Mucosa of descending colon (tissue), 3 donors: Measurements from ENCODE around the gene GNAQ. TPM values are rescaled to one million over a fixed set of nuclear protein-coding genes. Genes with fewer than 3 reads are reported as not detected.

Experiments used
- ATAC-seq: fragments of 200-7000 bp; cut with Tn5 transposase; one replicate; pipeline ENCODE4 v1.9.1; 2020; ENCODE audit warnings: mild to moderate bottlenecking, moderate library complexity
- DNase-seq, 3 donors: peaks; one replicate each; pipeline ENCODE4 v3.0.0-alpha.2; 2020
- H3K36me3 ChIP-seq: fragments of 200-600 bp; one replicate; pipeline ENCODE4 v1.8.0; 2021; ENCODE audit warnings: low read depth, mild to moderate bottlenecking
- H3K4me1 ChIP-seq: fragments of 200-600 bp; one replicate; pipeline ENCODE4 v1.8.0; 2021; ENCODE audit warnings: low read depth, mild to moderate bottlenecking
- H3K4me3 ChIP-seq: fragments of 200-600 bp; one replicate; pipeline ENCODE4 v1.8.0; 2021; ENCODE audit warnings: mild to moderate bottlenecking
- H3K9me3 ChIP-seq: fragments of 200-600 bp; one replicate; pipeline ENCODE4 v1.8.0; 2021; ENCODE audit warnings: mild to moderate bottlenecking
- CTCF ChIP-seq: fragments of 200-600 bp; IDR thresholded peaks from one replicate; pipeline ENCODE4 v1.8.0; 2022; ENCODE audit warnings: antibody characterized with exemption, mild to moderate bottlenecking
- intact Hi-C, 2 donors: fragments of 100-400 bp; cut with DNase I in 1 of 2; cut with micrococcal nuclease in 1 of 2; formaldehyde crosslinking; loops; one replicate each; pipeline versions ENCODE4 v1.11.0 to v1.11.1; 2022; cut with DNase I, micrococcal nuclease
- total RNA-seq, 3 donors: library from RNA; stranded (reverse); fragmentation: NEBNext Ultra II Directional in 2 of 3; extraction: Animal tissue kit (Norgen Biotek cat#: 25700) in 2 of 3; gene quantifications; one replicate each; pipeline versions ENCODE4 v1.2.1 to v1.2.4, GENCODE V29; 2021 to 2023
- donor health status: DM: no; HTN: no; CAD: no; lungs with moderate emphysema.
- donor health status: DM: no; HTN: no; CAD: no.
- donor health status: DM: no; HTN: yes; CAD: no.

GNAQ gene
- total RNA-seq, 3 donors from 2014 or later: 95.9 to 115 (median 104) TPM

- DNase-seq (peak; percentile 79 to 82 (median 81)), ATAC-seq (peak; percentile 60)
- intact Hi-C loops: loop anchor here (10.0 kb wide), 2 partner anchors 56 to 176 kb away; no protein-coding TSS in a partner anchor
- Histone ChIP-seq H3K9me3 (no peaks in the 10 kb centered on the region), H3K36me3 (no peaks in the 10 kb centered on the region), H3K4me1 (peaks cover 41% of the 10 kb centered on the region), H3K4me3 (peak overlapping the region; percentile 75)
- TF ChIP-seq CTCF: no peak
Observed at GRCh38 chr9:78030553-78031443, 813 bp downstream of the GNAQ start.

DNA sequence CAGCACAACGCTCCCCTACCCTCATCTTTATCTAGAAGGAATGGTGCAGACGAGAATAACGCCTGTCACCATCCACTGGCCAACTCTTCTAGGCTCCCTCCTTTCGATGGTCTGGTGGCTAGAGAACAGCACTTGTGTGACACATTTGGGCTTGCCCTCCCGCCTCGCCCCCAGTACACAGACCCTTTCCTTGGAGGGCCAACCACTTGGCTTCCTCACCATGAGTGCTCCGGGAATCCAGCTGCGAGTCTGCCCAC is 1.4 kb downstream of the GNAQ start:
- peak overlapping the region; percentile 75 for H3K4me3 ChIP-seq
- intact Hi-C loops: loop anchor here (10.0 kb wide), 2 partner anchors 55 to 175 kb away; no protein-coding TSS in a partner anchor
- DNase-seq (peak in 1 of 3 donors; percentile 47), ATAC-seq (peak; percentile 14)
- peaks cover 39% of the 10 kb centered on the region for H3K4me1 ChIP-seq
- H3K9me3 ChIP-seq: no peaks in the 10 kb centered on the region
- no peaks in the 10 kb centered on the region for H3K36me3 ChIP-seq
- TF ChIP-seq CTCF: no peak

DNA sequence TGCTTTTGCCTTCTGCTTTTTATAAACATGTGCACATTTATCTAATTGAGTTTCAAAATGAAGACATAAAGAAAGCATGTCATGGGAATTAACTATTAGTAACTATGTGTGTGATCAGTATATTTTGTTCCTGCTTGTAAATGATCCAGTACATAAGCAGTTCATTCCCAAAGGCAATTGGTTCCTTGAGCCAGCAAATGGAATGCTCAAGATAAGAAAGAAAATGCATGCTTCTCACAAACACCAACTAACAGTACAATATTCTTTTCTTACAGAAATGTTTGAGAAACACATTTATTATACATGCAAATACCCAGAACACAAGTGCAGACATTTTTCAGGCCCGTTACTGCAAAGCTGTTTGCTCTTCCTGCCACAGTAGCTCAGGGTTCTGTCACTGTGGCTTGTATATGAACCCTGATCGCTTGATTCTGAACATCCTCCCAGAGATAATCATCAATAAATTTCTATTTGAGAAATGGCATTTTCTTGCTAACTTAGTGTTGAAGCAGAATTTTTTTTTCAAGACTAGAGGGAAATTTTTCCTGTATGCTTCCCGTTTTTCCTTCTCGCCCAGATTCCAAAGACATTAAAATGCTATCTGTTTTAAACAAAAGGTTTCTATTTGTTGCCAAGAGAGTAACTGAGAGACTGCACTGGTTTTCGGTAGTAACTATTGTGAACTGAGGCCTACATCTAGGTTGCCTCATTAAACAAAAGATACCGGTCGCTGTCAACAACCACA is 1.9 kb downstream of the GNAQ start:
- H3K4me3 ChIP-seq: peak overlapping the region; percentile 75
- intact Hi-C loops: loop anchor here (10.0 kb wide), 2 partner anchors 55 to 175 kb away; no protein-coding TSS in a partner anchor
- no peak for TF ChIP-seq CTCF
- no peaks in the 10 kb centered on the region for H3K9me3 ChIP-seq
- DNase-seq (no peak), ATAC-seq (no peak)
- H3K4me1 ChIP-seq: peaks cover 34% of the 10 kb centered on the region
- no peaks in the 10 kb centered on the region for H3K36me3 ChIP-seq

- peaks cover 27% of the 10 kb centered on the region for H3K4me1 ChIP-seq
- ATAC-seq: no peak
- H3K4me3 ChIP-seq: no peak overlapping the region
- no peaks in the 10 kb centered on the region for H3K9me3 ChIP-seq
- TF ChIP-seq CTCF: no peak
- H3K36me3 ChIP-seq: no peaks in the 10 kb centered on the region
- intact Hi-C loops: no loop called here
- DNase-seq: no peak
Observed at GRCh38 chr9:78028926-78029325, 2.7 kb downstream of the GNAQ start.

DNA sequence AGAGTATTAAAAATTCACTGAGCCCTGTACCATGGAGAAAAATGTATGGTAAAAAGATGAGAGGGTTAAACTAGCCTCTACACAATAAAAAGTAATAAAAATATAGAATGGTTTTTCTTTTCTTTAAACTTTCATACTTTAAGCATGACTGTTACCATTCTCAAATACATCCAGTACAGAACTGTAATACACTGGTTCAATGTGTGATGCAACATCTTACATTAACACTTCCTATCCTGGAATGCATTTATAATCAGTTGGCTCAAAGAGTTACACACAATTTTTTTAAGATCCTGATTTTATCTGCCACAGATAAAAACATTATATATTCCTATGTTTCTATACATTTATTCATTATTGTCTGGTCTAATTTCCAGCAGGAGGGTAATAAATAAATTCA is 4.7 kb downstream of the GNAQ start:
- ATAC-seq: no peak

More for the DNA sequence above, 4.7 kb downstream of the GNAQ start:
- Histone ChIP-seq H3K4me1 (peaks cover 35% of the 10 kb centered on the region), H3K4me3 (no peak overlapping the region), H3K36me3 (no peaks in the 10 kb centered on the region), H3K9me3 (no peaks in the 10 kb centered on the region)
- TF ChIP-seq CTCF: no peak
- intact Hi-C loops: no loop called here
- DNase-seq: no peak
